Adipocyte (in vitro differentiated cells): ENCODE data around the gene SEMA5A.
"Not testable (repeated sequence)": the region's sequence is repeated elsewhere in the genome, so short reads cannot be mapped to it uniquely, and the experiment has no call there.

ENCODE experiments used
- DNase-seq: peaks from one replicate; pipeline ENCODE4 v3.0.0-alpha.2; 2015; ENCODE audit warnings: low read depth
- H3K27me3 ChIP-seq: replicated peaks from 2 replicates; pipeline ENCODE4 v1.7.0; 2013; ENCODE audit warnings: mild to moderate bottlenecking, low read length, moderate library complexity; ENCODE audit not compliant: control insufficient read depth, insufficient read depth
- H3K36me3 ChIP-seq: 2 replicates; pipeline ENCODE4 v1.7.0; 2013; ENCODE audit warnings: low read length, mild to moderate bottlenecking, moderate library complexity; ENCODE audit not compliant: control insufficient read depth, insufficient read depth, severe bottlenecking
- H3K4me1 ChIP-seq: 2 replicates; pipeline ENCODE4 v1.7.0; 2013; ENCODE audit warnings: mild to moderate bottlenecking, low read length, moderate library complexity; ENCODE audit not compliant: control insufficient read depth, insufficient read depth
- H3K4me3 ChIP-seq: 2 replicates; pipeline ENCODE4 v1.7.0; 2013; ENCODE audit warnings: mild to moderate bottlenecking, low read length, moderate library complexity
- H3K9ac ChIP-seq: 2 replicates; pipeline ENCODE4 v1.7.0; 2013; ENCODE audit warnings: mild to moderate bottlenecking, low read length, moderate library complexity
- H3K9me3 ChIP-seq: 2 replicates; pipeline ENCODE4 v1.7.0; 2013; ENCODE audit warnings: mild to moderate bottlenecking, low read length, moderate library complexity; ENCODE audit not compliant: control insufficient read depth

Gene SEMA5A

DNA sequence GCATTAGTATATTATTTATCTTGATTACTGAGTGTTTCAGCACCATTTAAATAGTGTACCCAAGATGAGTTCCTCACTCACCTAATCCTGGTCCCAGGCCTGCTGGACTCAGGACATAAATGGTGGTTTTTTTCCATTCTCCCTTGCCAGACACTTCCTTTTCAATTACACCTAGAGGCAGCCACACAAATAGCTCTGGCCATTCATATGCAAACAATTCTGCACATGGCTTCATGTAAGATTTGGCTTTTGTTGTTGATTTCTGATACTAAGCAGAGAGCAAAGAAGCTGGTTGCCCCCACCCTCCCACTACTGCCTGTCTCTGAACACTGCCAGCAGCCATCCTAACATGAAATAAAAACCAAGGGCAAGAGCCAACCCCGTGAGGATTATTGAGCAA is 180.4 kb downstream of the SEMA5A start:
- no peaks in the 10 kb centered on the region for H3K27me3 ChIP-seq
- H3K36me3 ChIP-seq: no peaks in the 10 kb centered on the region
- DNase-seq: no peak
- no peak overlapping the region for H3K4me3 ChIP-seq
- peaks cover 12% of the 10 kb centered on the region for H3K4me1 ChIP-seq
- no peak overlapping the region for H3K9ac ChIP-seq
- peaks cover 4% of the 10 kb centered on the region for H3K9me3 ChIP-seq

DNA sequence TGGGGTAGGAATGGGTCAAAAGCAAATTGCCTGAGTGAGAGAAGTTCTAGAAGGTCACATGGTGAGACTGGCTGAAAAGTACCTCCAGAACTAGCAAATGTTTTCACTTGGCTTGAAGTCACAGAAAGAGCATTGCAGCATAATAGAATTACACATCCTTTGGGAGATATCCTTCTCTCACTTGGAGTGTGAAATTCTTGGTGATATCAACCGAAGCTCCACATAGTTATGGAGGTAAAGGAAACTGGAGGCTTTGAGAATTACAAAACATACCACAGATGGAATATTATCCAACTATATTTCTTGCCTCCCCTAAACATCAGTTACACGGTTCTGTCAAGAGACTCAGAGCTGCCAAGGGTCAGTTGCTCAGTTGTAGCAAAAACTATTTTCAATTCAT is 182.4 kb downstream of the SEMA5A start:
- Histone ChIP-seq H3K9ac (no peak overlapping the region), H3K4me3 (no peak overlapping the region), H3K9me3 (no peaks in the 10 kb centered on the region), H3K27me3 (no peaks in the 10 kb centered on the region), H3K36me3 (no peaks in the 10 kb centered on the region), H3K4me1 (peaks cover 17% of the 10 kb centered on the region)
- DNase-seq: peak; percentile 39

DNA sequence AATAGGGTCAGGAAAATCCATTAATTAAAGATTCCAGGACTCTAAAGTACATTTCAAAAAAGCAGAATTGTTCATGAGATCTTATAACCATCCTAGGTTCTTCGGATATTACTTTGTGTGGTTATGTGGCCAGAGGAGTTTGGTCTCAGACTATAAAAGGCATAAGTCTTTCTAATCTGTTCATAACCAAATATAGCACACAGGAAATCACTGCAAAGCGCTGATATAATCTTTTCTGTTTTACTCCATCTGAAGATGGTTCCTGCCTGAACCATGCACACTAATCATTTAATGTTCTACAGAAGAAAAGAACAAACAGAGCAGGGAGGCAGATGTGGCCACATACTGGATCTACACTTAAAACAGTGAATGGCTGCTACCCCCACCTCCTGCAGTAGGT is 182.8 kb downstream of the SEMA5A start:
- Histone ChIP-seq H3K9ac (no peak overlapping the region), H3K4me3 (no peak overlapping the region), H3K27me3 (no peaks in the 10 kb centered on the region), H3K9me3 (no peaks in the 10 kb centered on the region), H3K36me3 (no peaks in the 10 kb centered on the region), H3K4me1 (peaks cover 17% of the 10 kb centered on the region)
- peak; percentile 22 for DNase-seq

DNA sequence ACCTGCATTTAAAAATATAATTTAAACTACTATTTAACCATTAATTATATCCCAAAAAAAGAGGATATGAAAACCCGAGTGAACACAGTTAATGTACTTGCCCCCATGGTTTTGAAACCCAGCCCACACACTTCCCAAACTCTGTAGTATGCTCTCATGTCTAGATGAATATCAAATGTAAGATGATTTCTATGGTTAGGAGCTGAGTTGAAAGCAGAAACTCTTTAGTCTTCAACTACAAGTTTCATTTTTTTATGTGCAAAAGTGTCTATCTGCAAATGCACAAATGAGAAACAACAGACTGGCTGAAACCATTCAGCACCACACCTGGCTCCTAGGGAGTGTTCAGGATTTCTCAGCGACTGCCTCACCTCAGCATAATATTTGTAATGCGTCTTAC is 183.3 kb downstream of the SEMA5A start:
- H3K9me3 ChIP-seq: no peaks in the 10 kb centered on the region
- H3K4me1 ChIP-seq: peaks cover 17% of the 10 kb centered on the region
- H3K36me3 ChIP-seq: no peaks in the 10 kb centered on the region
- H3K27me3 ChIP-seq: no peaks in the 10 kb centered on the region
- DNase-seq: no peak
- no peak overlapping the region for H3K4me3 ChIP-seq
- H3K9ac ChIP-seq: no peak overlapping the region

DNA sequence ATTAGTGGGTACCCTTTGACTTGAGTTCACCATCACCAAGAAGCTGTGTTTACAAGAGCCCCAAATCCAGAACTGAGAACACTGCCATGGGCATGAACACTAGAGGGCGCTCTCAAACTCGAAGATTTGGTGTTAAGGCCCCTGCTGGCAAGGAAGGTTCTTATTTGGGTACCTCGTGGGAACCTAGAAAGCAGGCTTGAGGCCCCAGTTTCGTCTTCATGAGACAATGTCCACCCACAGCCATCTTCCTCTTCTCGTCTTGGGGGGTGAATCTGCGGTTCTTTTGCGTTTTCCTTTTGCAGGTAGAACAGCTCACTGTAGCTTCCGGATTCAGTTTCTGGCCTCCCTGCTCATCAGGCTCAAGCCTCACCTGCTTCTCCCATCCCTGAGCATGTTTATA is 184.0 kb downstream of the SEMA5A start:
- Histone ChIP-seq H3K4me3 (no peak overlapping the region), H3K9ac (no peak overlapping the region), H3K36me3 (no peaks in the 10 kb centered on the region), H3K4me1 (peaks cover 17% of the 10 kb centered on the region), H3K27me3 (no peaks in the 10 kb centered on the region), H3K9me3 (no peaks in the 10 kb centered on the region)
- peak; percentile 41 for DNase-seq

DNA sequence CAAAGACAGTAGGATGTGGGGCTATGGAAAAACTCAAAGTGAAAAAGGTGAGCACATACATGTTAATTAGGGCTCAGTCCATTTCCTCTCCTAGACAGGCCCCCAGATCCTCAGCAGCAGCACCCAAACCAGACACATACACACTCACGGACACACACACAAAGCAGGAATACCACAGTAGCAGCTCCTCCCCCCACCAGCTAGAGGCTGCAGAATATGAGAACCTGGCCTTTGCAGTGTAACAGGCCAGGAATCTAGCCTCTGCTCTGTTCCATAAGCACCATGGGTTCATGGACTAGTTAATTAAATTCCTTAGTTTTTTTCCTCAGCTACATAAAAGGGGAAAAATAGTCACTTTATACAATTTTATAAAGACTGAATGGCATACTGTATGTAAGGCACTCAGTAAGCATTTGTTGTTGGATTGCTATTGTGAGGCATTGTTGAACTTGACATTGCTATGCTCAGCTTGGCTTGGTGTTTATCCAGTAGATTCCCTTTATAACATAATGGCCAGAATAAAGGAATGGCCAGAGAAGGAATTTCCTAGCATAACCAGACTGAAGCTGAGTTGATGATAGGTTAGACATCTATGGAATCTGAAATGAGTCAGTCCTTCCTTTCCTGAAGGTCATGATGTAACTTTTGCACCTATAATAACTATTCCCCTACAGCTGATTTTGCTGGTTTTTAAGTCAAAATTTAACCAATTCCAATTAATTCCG is 186.8 kb downstream of the SEMA5A start:
- peak; percentile 63 for DNase-seq
- Histone ChIP-seq H3K9ac (no peak overlapping the region), H3K9me3 (no peaks in the 10 kb centered on the region), H3K4me1 (peaks cover 17% of the 10 kb centered on the region), H3K27me3 (no peaks in the 10 kb centered on the region), H3K4me3 (no peak overlapping the region), H3K36me3 (no peaks in the 10 kb centered on the region)

DNA sequence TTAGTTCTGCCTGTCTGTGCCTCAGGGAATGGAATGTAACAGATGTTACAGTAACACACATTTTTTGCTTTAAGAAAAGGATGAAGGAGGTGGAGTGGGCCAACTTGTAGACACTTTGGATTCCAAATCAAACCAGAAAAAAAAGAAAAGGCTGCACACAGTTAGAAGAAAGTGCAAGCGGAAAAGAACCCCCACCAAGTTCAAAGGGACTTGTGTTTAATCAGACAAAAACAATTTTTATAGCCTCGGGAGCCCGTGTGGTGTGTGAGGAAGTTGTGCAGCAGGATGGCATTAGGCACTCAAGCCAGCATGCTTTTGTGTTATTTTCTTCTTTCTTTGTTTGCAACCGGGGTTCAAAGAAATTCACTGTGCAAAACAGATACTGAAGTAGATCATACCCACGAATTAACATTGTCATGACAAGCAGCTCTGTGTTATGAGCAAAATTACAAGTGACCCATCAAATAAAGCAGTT is 189.5 kb downstream of the SEMA5A start:
- Histone ChIP-seq H3K4me1 (peaks cover 13% of the 10 kb centered on the region), H3K4me3 (no peak overlapping the region), H3K9me3 (no peaks in the 10 kb centered on the region), H3K9ac (no peak overlapping the region), H3K27me3 (no peaks in the 10 kb centered on the region), H3K36me3 (no peaks in the 10 kb centered on the region)
- no peak for DNase-seq

DNA sequence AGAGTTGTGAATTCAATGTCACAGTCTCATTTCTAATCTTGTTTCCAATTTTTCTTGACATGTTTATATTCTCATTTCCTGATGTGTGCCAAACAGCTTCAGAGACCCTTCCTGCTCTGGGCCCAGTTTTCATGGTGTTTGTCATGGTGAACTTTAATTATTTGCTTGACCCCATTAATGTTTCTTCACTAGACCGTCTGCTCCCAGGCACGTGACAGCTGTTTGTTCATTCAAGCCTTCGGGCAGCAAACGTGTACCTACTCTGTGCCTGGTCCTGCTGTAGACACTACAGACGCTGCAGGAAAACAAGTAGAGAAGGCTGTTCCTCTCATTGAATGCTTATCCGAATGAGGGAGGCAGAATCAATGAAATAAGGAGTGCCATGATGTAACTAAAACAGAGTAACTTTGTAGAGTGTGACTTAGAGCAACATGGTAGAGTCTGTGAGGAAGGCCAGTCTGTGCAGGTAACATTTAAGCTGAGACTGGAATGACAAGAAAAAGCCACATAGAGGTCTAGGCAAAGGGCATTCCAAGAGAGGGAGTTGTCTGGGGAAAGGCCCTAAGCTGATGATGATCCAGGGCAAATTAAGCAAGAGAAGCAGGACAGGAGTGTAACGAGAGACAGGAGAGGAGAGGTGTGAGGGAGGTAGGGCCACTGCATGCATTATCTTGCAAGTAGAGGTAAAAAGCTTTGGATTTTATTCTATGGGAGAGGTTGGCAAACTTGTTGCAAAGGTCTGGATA is 191.4 kb downstream of the SEMA5A start:
- Histone ChIP-seq H3K27me3 (no peaks in the 10 kb centered on the region), H3K4me1 (peaks cover 32% of the 10 kb centered on the region), H3K36me3 (no peaks in the 10 kb centered on the region), H3K9me3 (no peaks in the 10 kb centered on the region), H3K4me3 (no peak overlapping the region), H3K9ac (no peak overlapping the region)
- DNase-seq: no peak

DNA sequence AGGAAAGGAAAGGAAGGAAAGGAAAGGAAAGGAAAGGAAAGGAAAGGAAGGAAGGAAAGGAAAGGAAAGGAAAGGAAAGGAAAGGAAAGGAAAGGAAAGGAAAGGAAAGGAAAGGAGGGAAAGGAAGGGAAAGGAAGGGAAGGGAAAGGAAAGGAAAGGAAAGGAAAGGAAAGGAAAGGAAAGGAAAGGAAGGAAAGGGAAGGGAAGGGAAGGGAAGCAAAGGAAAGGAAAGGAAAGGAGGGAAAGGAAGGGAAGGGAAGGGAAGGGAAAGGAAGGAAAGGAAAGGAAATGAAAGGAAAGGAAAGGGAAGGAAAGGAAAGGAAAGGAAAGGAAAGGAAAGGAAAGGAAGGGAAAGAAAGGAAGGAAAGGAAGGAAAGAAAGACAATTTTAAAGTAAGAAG is 192.8 kb downstream of the SEMA5A start:
- not testable (repeated sequence) for H3K4me3 ChIP-seq, H3K36me3 ChIP-seq, H3K27me3 ChIP-seq, DNase-seq, H3K9me3 ChIP-seq, H3K9ac ChIP-seq
- peaks cover 40% of the 10 kb centered on the region for H3K4me1 ChIP-seq

DNA sequence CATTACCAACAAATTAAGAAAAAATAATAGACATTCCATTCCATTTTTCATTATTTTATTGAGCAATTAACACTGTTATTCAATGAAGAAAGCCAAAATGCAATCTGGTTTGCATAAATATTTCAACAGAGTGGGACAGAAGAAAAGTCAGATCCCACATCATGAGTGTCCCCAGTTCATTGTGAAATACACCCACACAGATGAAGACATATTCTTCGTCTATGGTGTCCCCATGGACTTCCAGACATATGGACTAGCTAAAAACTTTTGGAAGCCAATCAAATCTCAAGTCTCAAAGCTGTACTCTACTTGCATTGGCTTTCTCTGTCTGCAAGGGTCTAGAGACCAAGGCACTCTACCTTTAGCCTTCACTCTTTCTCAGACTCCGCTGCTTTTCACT is 194.3 kb downstream of the SEMA5A start:
- Histone ChIP-seq H3K4me3 (peak overlapping the region; percentile 12), H3K36me3 (no peaks in the 10 kb centered on the region), H3K9ac (no peak overlapping the region), H3K9me3 (no peaks in the 10 kb centered on the region), H3K27me3 (no peaks in the 10 kb centered on the region), H3K4me1 (peaks cover 47% of the 10 kb centered on the region)
- DNase-seq: peak; percentile 76

DNA sequence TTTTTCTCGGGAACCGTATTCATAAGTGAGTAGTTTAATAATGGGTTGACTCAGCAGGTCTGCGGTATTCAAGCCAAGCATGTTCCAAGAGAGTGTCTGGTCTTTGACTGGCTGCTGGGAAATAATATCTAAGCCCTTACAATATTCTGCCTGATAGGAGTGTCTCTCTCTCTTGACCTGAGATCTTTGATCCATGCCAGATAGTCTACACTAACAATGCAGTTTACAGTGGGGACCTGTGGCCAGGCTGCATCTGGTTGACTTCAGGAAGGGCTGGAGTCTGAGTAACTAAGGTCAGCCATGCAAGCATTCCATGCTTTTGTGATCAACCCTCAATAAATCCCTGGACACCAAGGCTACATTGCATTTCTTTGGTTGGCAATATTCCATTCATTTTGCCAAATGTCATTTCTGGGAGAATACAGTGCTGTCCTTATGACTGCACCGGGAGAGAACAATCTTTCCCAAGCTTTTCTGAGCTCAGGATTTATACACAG is 195.5 kb downstream of the SEMA5A start:
- H3K36me3 ChIP-seq: no peaks in the 10 kb centered on the region
- no peaks in the 10 kb centered on the region for H3K27me3 ChIP-seq
- H3K4me3 ChIP-seq: peak overlapping the region; percentile 40
- no peaks in the 10 kb centered on the region for H3K9me3 ChIP-seq
- peaks cover 47% of the 10 kb centered on the region for H3K4me1 ChIP-seq
- no peak for DNase-seq
- no peak overlapping the region for H3K9ac ChIP-seq
